ENCODE data around the gene SUN5. TPM values are rescaled to one million over a fixed set of nuclear protein-coding genes. Genes with fewer than 3 reads are reported as not detected.

SUN5 gene
- total and polyA plus RNA-seq, 7 donors: not detected

DNA sequence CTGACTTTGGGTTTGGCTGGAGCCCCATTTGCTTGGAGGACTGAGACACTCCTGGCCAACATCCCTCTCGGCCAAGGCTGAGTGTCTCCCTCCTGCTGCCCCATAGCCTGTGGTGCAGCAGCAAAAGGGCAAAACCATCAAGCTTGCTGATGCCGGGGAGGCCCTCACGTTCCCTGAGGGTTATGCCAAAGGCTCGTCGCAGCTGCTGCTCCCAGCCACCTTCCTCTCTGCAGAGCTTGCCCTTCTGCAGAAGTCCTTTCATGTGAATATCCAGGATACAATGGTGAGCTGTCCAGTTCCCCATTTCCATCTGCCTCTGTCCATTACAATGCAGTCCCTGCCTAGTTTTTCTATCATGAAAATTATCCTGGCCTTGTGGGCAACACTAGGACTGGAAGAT is 33.2 kb upstream of the SUN5 start:
- Histone ChIP-seq H3K27ac (no peak overlapping the region), H3K9me3 (no peaks in the 10 kb centered on the region), H3K4me3 (no peak overlapping the region), H3K27me3 (ENCODE audit: insufficient read depth in 3 of 3, low read length in 2 of 3) (peaks cover 0 to 3% (median 2%) of the 10 kb centered on the region in 3 donors), H3K36me3 (ENCODE audit: insufficient read depth in 1 of 2, low read depth in 1 of 2) (no peaks in the 10 kb centered on the region), H3K4me1 (no peaks in the 10 kb centered on the region)
- WGBS, 3 donors: 32 to 34% (median 32%) methylated on average over 5 of the region's 5 CpGs
- DNase-seq (peak in 1 of 2 donors; percentile 28), ATAC-seq (no peak)
- intact Hi-C loops (cut with DNase I): no loop called here
- TF ChIP-seq, protein P1, sequence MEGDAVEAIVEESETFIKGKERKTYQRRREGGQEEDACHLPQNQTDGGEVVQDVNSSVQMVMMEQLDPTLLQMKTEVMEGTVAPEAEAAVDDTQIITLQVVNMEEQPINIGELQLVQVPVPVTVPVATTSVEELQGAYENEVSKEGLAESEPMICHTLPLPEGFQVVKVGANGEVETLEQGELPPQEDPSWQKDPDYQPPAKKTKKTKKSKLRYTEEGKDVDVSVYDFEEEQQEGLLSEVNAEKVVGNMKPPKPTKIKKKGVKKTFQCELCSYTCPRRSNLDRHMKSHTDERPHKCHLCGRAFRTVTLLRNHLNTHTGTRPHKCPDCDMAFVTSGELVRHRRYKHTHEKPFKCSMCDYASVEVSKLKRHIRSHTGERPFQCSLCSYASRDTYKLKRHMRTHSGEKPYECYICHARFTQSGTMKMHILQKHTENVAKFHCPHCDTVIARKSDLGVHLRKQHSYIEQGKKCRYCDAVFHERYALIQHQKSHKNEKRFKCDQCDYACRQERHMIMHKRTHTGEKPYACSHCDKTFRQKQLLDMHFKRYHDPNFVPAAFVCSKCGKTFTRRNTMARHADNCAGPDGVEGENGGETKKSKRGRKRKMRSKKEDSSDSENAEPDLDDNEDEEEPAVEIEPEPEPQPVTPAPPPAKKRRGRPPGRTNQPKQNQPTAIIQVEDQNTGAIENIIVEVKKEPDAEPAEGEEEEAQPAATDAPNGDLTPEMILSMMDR (IDR thresholded peaks at IDR 0.05): no peak

GRCh38 chr20:33034901-33035492 is 30.8 kb upstream of the SUN5 start:
- WGBS, 3 donors: 72 to 79% (median 78%) methylated on average over 6 of the region's 6 CpGs
- no peaks in the 10 kb centered on the region for H3K9me3 ChIP-seq
- H3K4me1 ChIP-seq: no peaks in the 10 kb centered on the region

DNA sequence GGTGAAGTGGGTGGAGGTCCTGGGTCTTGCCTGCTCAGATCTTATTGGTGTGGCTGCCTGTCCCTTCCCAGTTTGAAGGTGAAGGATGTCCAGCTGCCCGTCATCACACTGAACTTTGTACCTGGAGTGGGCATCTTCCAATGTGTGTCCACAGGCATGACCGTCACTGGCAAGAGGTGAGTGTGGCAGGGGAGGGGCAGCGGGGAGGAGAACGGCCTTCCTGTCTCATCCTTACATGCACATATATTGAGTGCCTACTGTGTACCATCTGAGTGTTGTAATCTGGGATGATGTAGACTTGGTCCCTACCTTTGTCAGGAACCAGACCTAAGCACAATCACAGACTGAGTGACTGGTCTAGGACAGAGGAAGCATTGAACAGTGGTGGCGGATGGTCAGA is 29.9 kb upstream of the SUN5 start:
- DNase-seq: no peak
- Histone ChIP-seq H3K9me3 (no peaks in the 10 kb centered on the region), H3K27ac (no peak overlapping the region), H3K27me3 (ENCODE audit: insufficient read depth in 3 of 3, low read length in 2 of 3) (peaks cover 0 to 13% (median 0%) of the 10 kb centered on the region in 3 donors), H3K4me3 (no peak overlapping the region), H3K4me1 (no peaks in the 10 kb centered on the region), H3K36me3 (ENCODE audit: insufficient read depth in 1 of 2, low read depth in 1 of 2) (no peaks in the 10 kb centered on the region)
- intact Hi-C loops (cut with DNase I): no loop called here
- TF ChIP-seq, protein P1 (IDR thresholded peaks at IDR 0.05): no peak
- WGBS, 3 donors: 72 to 81% (median 79%) methylated on average over 5 of the region's 5 CpGs
- ATAC-seq: no peak

More at GRCh38 chr20:33034901-33035492, 30.8 kb upstream of the SUN5 start:
- ATAC-seq: no peak
- TF ChIP-seq, protein P1 (IDR thresholded peaks at IDR 0.05): no peak
- peak in 1 of 2 donors; percentile 20 for DNase-seq
- no peak overlapping the region for H3K4me3 ChIP-seq
- H3K27me3 ChIP-seq (ENCODE audit: insufficient read depth in 3 of 3, low read length in 2 of 3): peaks cover 0 to 8% (median 0%) of the 10 kb centered on the region in 3 donors
- no peak overlapping the region for H3K27ac ChIP-seq
- intact Hi-C loops (cut with DNase I): no loop called here
- no peaks in the 10 kb centered on the region for H3K36me3 ChIP-seq (ENCODE audit: insufficient read depth in 1 of 2, low read depth in 1 of 2)

DNA sequence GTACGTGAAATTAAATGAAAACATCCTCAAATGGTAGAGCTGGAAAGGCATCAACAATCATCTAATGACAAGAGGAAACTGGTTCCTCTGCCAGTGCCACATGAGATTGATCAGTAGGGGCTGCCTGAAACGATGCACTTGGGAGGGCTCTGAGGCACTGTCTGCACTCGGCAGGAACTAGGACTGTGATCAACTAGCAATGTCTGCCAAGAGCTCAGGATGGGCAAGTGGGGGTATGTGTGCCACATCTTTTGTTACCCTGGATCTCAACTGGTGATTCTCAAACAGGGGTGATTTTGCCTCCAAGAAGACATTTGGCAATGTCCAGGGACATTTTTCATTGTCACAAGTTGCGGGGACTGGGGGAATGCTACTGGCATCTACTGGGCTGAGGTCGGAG is 29.1 kb upstream of the SUN5 start:
- DNase-seq: no peak

More for the DNA sequence above, 29.1 kb upstream of the SUN5 start:
- Histone ChIP-seq H3K4me1 (no peaks in the 10 kb centered on the region), H3K9me3 (no peaks in the 10 kb centered on the region), H3K36me3 (ENCODE audit: insufficient read depth in 1 of 2, low read depth in 1 of 2) (no peaks in the 10 kb centered on the region), H3K27me3 (ENCODE audit: insufficient read depth in 3 of 3, low read length in 2 of 3) (peaks cover 0 to 19% (median 3%) of the 10 kb centered on the region in 3 donors), H3K4me3 (no peak overlapping the region), H3K27ac (no peak overlapping the region)
- intact Hi-C loops (cut with DNase I): no loop called here
- TF ChIP-seq, protein P1 (IDR thresholded peaks at IDR 0.05): no peak
- no peak for ATAC-seq
- WGBS, 3 donors: 53 to 66% (median 58%) methylated on average over 5 of the region's 5 CpGs

All from psoas muscle (tissue), 8 donors.